Natural killer cell (primary cell): ENCODE data around the gene BTBD2. TPM values are rescaled to one million over a fixed set of nuclear protein-coding genes. Genes with fewer than 3 reads are reported as not detected.

Experiments
- ATAC-seq, 3 donors: fragments of 150-1000 bp in 2 of 3; fragments of 200-7000 bp in 1 of 3; cut with Tn5 transposase; 1 replicate in 1 of 3; 2 replicates in 2 of 3; pipeline ENCODE4 v1.10.0; 2021; ENCODE audit warnings: mild to moderate bottlenecking in 2 of 3, moderate library complexity in 2 of 3
- DNase-seq, 2 donors: peaks; one replicate each; pipeline versions ENCODE4 v3.0.0 to v3.0.0-alpha.2; 2013 to 2021; ENCODE audit warnings: mixed read lengths in 1 of 2
- H3K27ac ChIP-seq: one replicate; pipeline ENCODE4 v1.5.1; 2013; ENCODE audit warnings: mild to moderate bottlenecking, low read length
- H3K27me3 ChIP-seq: one replicate; pipeline ENCODE4 v1.6.1; 2013; ENCODE audit warnings: low read length; ENCODE audit not compliant: control insufficient read depth, insufficient read depth
- H3K36me3 ChIP-seq: one replicate; pipeline ENCODE4 v1.6.1; 2013; ENCODE audit warnings: low read length; ENCODE audit not compliant: control insufficient read depth, insufficient read depth
- H3K4me1 ChIP-seq: one replicate; pipeline ENCODE4 v1.6.1; 2013; ENCODE audit warnings: low read length; ENCODE audit not compliant: control insufficient read depth, insufficient read depth
- H3K4me3 ChIP-seq: one replicate; pipeline ENCODE4 v1.5.1; 2013; ENCODE audit warnings: low read length
- H3K9me3 ChIP-seq: one replicate; pipeline ENCODE4 v1.6.1; 2013; ENCODE audit warnings: low read length; ENCODE audit not compliant: control insufficient read depth, insufficient read depth
- H3K27ac Mint-ChIP-seq, 2 donors: one replicate each; pipeline ENCODE4 v1.8.0; 2022; ENCODE audit warnings: mild to moderate bottlenecking in 2 of 2, mixed read lengths in 2 of 2, moderate library complexity in 1 of 2
- H3K27me3 Mint-ChIP-seq, 2 donors: one replicate each; pipeline ENCODE4 v1.8.0; 2022; ENCODE audit warnings: low read depth in 2 of 2, mixed read lengths in 2 of 2
- H3K36me3 Mint-ChIP-seq: one replicate; pipeline ENCODE4 v1.8.0; 2022; ENCODE audit warnings: mixed read lengths
- H3K4me1 Mint-ChIP-seq, 2 donors: one replicate each; pipeline ENCODE4 v1.8.0; 2022; ENCODE audit warnings: mixed read lengths in 2 of 2
- H3K4me3 Mint-ChIP-seq: one replicate; pipeline ENCODE4 v1.8.0; 2022; ENCODE audit warnings: mild to moderate bottlenecking, moderate library complexity, mixed read lengths
- H3K9me3 Mint-ChIP-seq, 2 donors: one replicate each; pipeline ENCODE4 v1.8.0; 2022; ENCODE audit warnings: mixed read lengths in 2 of 2
- WGBS: methylation state at CpG from one replicate; pipeline ENCODE4 v1.1.7; 2013; ENCODE audit warnings: missing lambda C conversion rate; ENCODE audit not compliant: insufficient coverage; 5-methylcytosine and 5-hydroxymethylcytosine counted together
- intact Hi-C: fragments of 100-400 bp; cut with micrococcal nuclease; formaldehyde crosslinking; loops from one replicate; pipeline ENCODE4 v1.14.2; 2022
- total RNA-seq, 4 donors: library from RNA; stranded (reverse); fragments of 120-200 nt in 1 of 4; gene quantifications; one replicate each; pipeline versions ENCODE4 v1.2.3 to v1.2.4, GENCODE V29; 2013 to 2022
- TF ChIP-seq, protein P1 (sequence below): fragments of 200-600 bp; IDR thresholded peaks from one replicate; pipeline ENCODE4 v1.8.0; 2022; ENCODE audit warnings: antibody characterized with exemption

Gene BTBD2
- total RNA-seq, 3 donors from 2014 or later (not counting 1 experiment from before 2014, with no cell fraction given), result 47.6 to 57.0 (median 53.4) TPM

- Mint-ChIP-seq H3K27me3 (no peaks in the 10 kb centered on the region), H3K9me3 (no peaks in the 10 kb centered on the region), H3K36me3 (no peaks in the 10 kb centered on the region), H3K4me1 (peaks cover 8 to 29% of the 10 kb centered on the region in 2 donors), H3K27ac (no peak overlapping the region), H3K4me3 (peak overlapping the region; percentile 42)
- ATAC-seq, result no peak
- H3K9me3 ChIP-seq, result no peaks in the 10 kb centered on the region
- TF ChIP-seq, protein P1, sequence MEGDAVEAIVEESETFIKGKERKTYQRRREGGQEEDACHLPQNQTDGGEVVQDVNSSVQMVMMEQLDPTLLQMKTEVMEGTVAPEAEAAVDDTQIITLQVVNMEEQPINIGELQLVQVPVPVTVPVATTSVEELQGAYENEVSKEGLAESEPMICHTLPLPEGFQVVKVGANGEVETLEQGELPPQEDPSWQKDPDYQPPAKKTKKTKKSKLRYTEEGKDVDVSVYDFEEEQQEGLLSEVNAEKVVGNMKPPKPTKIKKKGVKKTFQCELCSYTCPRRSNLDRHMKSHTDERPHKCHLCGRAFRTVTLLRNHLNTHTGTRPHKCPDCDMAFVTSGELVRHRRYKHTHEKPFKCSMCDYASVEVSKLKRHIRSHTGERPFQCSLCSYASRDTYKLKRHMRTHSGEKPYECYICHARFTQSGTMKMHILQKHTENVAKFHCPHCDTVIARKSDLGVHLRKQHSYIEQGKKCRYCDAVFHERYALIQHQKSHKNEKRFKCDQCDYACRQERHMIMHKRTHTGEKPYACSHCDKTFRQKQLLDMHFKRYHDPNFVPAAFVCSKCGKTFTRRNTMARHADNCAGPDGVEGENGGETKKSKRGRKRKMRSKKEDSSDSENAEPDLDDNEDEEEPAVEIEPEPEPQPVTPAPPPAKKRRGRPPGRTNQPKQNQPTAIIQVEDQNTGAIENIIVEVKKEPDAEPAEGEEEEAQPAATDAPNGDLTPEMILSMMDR, result no peak
- DNase-seq, result no peak
- no peaks in the 10 kb centered on the region for H3K36me3 ChIP-seq
- intact Hi-C loops, result loop anchor here (5.0 kb wide), 1 partner anchor 33 kb away; the partner anchor contains the start of genes IZUMO4 and MOB3A
- no peak overlapping the region for H3K4me3 ChIP-seq
- peaks cover 33% of the 10 kb centered on the region for H3K4me1 ChIP-seq
- H3K27ac ChIP-seq, result no peak overlapping the region
- H3K27me3 ChIP-seq, result no peaks in the 10 kb centered on the region
- WGBS, result 87% methylated on average over 8 of the region's 8 CpGs
Measured at GRCh38 chr19:2063824-2064223, 48.3 kb upstream of the BTBD2 start.

DNA sequence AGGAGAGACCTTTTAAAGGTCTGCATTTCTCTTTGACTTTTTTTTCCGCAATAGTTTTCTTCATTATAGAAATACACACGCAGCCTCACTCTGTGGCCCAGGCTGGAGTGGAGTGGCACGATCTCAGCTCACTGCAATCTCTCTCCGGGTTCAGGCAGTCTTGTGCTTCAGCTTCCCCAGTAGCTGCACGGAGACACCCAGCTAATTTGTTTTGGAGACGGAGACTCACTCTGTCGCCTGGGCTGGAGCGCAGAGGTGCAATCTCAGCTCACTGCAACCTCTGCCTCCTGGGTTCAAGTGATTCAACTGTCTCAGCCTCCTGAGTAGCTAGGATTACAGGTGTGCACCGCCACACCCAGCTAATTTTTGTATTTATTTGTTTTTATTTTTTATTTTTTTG lies 47.3 kb upstream of the BTBD2 start:
- 95% methylated on average over 9 of the region's 9 CpGs for WGBS
- Histone ChIP-seq H3K36me3 (no peaks in the 10 kb centered on the region), H3K27ac (no peak overlapping the region), H3K4me1 (peaks cover 35% of the 10 kb centered on the region), H3K27me3 (no peaks in the 10 kb centered on the region), H3K9me3 (no peaks in the 10 kb centered on the region), H3K4me3 (no peak overlapping the region)
- TF ChIP-seq, protein P1, result no peak
- peak overlapping the region; percentile 82 for H3K4me3 Mint-ChIP-seq
- DNase-seq (no peak), ATAC-seq (no peak)
- intact Hi-C loops, result loop anchor here (5.0 kb wide), 1 partner anchor 35 kb away; the partner anchor contains the start of genes IZUMO4 and MOB3A
- no peaks in the 10 kb centered on the region for H3K27me3 Mint-ChIP-seq
- H3K9me3 Mint-ChIP-seq, result no peaks in the 10 kb centered on the region
- peaks cover 8 to 22% of the 10 kb centered on the region in 2 donors for H3K4me1 Mint-ChIP-seq
- H3K36me3 Mint-ChIP-seq, result no peaks in the 10 kb centered on the region
- H3K27ac Mint-ChIP-seq, result peak overlapping the region; percentile 36 to 98

DNA sequence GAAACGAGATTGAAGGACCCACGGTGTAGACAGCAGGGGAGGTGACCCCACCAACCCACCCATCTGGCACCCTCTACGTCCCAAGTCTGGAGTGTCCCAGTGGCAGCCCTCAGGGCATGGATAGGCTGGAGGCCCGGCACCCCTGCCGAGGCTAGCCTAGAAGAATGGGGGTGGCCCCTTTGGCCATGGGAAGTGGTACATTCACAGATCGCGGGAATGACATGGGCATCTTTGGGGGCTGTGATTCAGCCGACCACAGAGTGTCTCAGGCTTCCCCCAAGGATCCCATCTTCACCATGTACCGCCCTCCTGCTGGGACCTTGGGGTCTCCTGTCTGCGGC lies 46.8 kb upstream of the BTBD2 start:
- DNase-seq (no peak), ATAC-seq (no peak)
- intact Hi-C loops, result loop anchor here (5.0 kb wide), 1 partner anchor 35 kb away; the partner anchor contains the start of genes IZUMO4 and MOB3A
- Mint-ChIP-seq H3K27ac (peak overlapping the region; percentile 36 to 98), H3K9me3 (no peaks in the 10 kb centered on the region), H3K27me3 (no peaks in the 10 kb centered on the region), H3K36me3 (no peaks in the 10 kb centered on the region), H3K4me3 (peak overlapping the region; percentile 82), H3K4me1 (peaks cover 8 to 24% of the 10 kb centered on the region in 2 donors)
- TF ChIP-seq, protein P1, result no peak
- Histone ChIP-seq H3K4me3 (no peak overlapping the region), H3K36me3 (no peaks in the 10 kb centered on the region), H3K27ac (peak overlapping the region; percentile 87), H3K9me3 (no peaks in the 10 kb centered on the region), H3K4me1 (peaks cover 39% of the 10 kb centered on the region), H3K27me3 (no peaks in the 10 kb centered on the region)
- WGBS, result 55% methylated on average over 10 of the region's 10 CpGs
